Osteoblast (primary cell): ENCODE data around the gene ARHGAP35. TPM values are rescaled to one million over a fixed set of nuclear protein-coding genes. Genes with fewer than 3 reads are reported as not detected.

ENCODE experiments used
- DNase-seq: peaks from one replicate; pipeline ENCODE4 v3.0.0; 2011; ENCODE audit warnings: low spot score, mixed read lengths; ENCODE audit not compliant: insufficient read length; ENCODE audit errors: missing footprints
- H2AFZ ChIP-seq: 2 replicates; pipeline ENCODE4 v1.6.0; 2011; ENCODE audit warnings: mild to moderate bottlenecking, low read length
- H3K27ac ChIP-seq: 2 replicates; pipeline ENCODE4 v1.5.1; 2011; ENCODE audit warnings: mild to moderate bottlenecking, low read depth, low read length, moderate library complexity
- H3K27me3 ChIP-seq: 2 replicates; pipeline ENCODE4 v1.6.0; 2012; ENCODE audit warnings: mild to moderate bottlenecking, control low read depth, inconsistent platforms, low read length, moderate library complexity; ENCODE audit not compliant: insufficient read depth
- H3K36me3 ChIP-seq: 2 replicates; pipeline ENCODE4 v1.5.1; 2011; ENCODE audit warnings: mild to moderate bottlenecking, low read length, control low read depth, moderate library complexity; ENCODE audit not compliant: insufficient read depth
- H3K4me1 ChIP-seq: 2 replicates; pipeline ENCODE4 v1.5.1; 2011; ENCODE audit warnings: mild to moderate bottlenecking, low read length, control low read depth, moderate library complexity; ENCODE audit not compliant: insufficient read depth
- H3K4me2 ChIP-seq: 2 replicates; pipeline ENCODE4 v1.6.0; 2011; ENCODE audit warnings: mild to moderate bottlenecking, low read length; ENCODE audit not compliant: insufficient read depth
- H3K4me3 ChIP-seq: fragments of 200-600 bp; sonication (generic); 3 replicates; pipeline ENCODE4 v1.5.1; 2012; ENCODE audit warnings: mild to moderate bottlenecking, low read length, inconsistent platforms; ENCODE audit not compliant: insufficient read depth
- H3K79me2 ChIP-seq: 2 replicates; pipeline ENCODE4 v1.6.0; 2012; ENCODE audit warnings: mild to moderate bottlenecking, low read length, control low read depth, inconsistent platforms; ENCODE audit not compliant: insufficient read depth
- H3K9me3 ChIP-seq: 2 replicates; pipeline ENCODE4 v1.5.1; 2011; ENCODE audit warnings: low read depth, low read length, control low read depth
- H4K20me1 ChIP-seq: 2 replicates; pipeline ENCODE4 v1.6.0; 2012; ENCODE audit warnings: mild to moderate bottlenecking, low read length, control low read depth; ENCODE audit not compliant: insufficient read depth
- CTCF ChIP-seq: IDR thresholded peaks from 2 replicates; pipeline ENCODE4 v1.5.1; 2011; ENCODE audit warnings: mild to moderate bottlenecking, low read depth, low read length, moderate library complexity; ENCODE audit errors: extremely low read depth
- total RNA-seq: library from RNA; depleted of rRNA; stranded (reverse); fragments of >200 nt; gene quantifications from 2 replicates; pipeline ENCODE4 v1.2.3, GENCODE V29; 2012

ARHGAP35 gene
- total RNA-seq, 1 donor = 82.2 TPM

- H2AFZ ChIP-seq = no peak overlapping the region
- DNase-seq = peak; percentile 67
- peak overlapping the region; percentile 93 for H3K4me3 ChIP-seq
- peaks cover 3% of the 10 kb centered on the region for H3K36me3 ChIP-seq
- H4K20me1 ChIP-seq = peaks cover 46% of the 10 kb centered on the region
- H3K79me2 ChIP-seq = peaks cover 61% of the 10 kb centered on the region
- H3K9me3 ChIP-seq = no peaks in the 10 kb centered on the region
- H3K4me2 ChIP-seq = peak overlapping the region; percentile 95
- no peak for TF ChIP-seq CTCF
- H3K4me1 ChIP-seq = peaks cover 51% of the 10 kb centered on the region
- peak overlapping the region; percentile 91 for H3K27ac ChIP-seq
- no peaks in the 10 kb centered on the region for H3K27me3 ChIP-seq
These were observed 1.1 kb downstream of the ARHGAP35 start for GRCh38 chr19:46861691-46862502.

GRCh38 chr19:46862503-46862834 is 1.7 kb downstream of the ARHGAP35 start:
- H3K36me3 ChIP-seq = peaks cover 3% of the 10 kb centered on the region
- peak overlapping the region; percentile 95 for H3K4me2 ChIP-seq
- H3K27me3 ChIP-seq = no peaks in the 10 kb centered on the region
- H2AFZ ChIP-seq = no peak overlapping the region
- no peaks in the 10 kb centered on the region for H3K9me3 ChIP-seq
- no peak for TF ChIP-seq CTCF
- peaks cover 66% of the 10 kb centered on the region for H3K79me2 ChIP-seq
- H4K20me1 ChIP-seq = peaks cover 52% of the 10 kb centered on the region
- peak; percentile 71 for DNase-seq
- H3K27ac ChIP-seq = peak overlapping the region; percentile 91
- peaks cover 55% of the 10 kb centered on the region for H3K4me1 ChIP-seq
- H3K4me3 ChIP-seq = peak overlapping the region; percentile 93

- H3K27ac ChIP-seq = peak overlapping the region; percentile 91
- H2AFZ ChIP-seq = no peak overlapping the region
- H3K4me1 ChIP-seq = peaks cover 57% of the 10 kb centered on the region
- peak overlapping the region; percentile 95 for H3K4me2 ChIP-seq
- H3K9me3 ChIP-seq = no peaks in the 10 kb centered on the region
- H3K27me3 ChIP-seq = no peaks in the 10 kb centered on the region
- H3K36me3 ChIP-seq = peaks cover 3% of the 10 kb centered on the region
- peaks cover 71% of the 10 kb centered on the region for H3K79me2 ChIP-seq
- no peak for TF ChIP-seq CTCF
- H3K4me3 ChIP-seq = peak overlapping the region; percentile 93
- peaks cover 54% of the 10 kb centered on the region for H4K20me1 ChIP-seq
- no peak for DNase-seq
These were observed 2.3 kb downstream of the ARHGAP35 start for GRCh38 chr19:46862974-46863632.
